Measurements from ENCODE around the gene TEC.

GRCh38 chr4:48290146-48290772 lies 20.6 kb upstream of the TEC start:
- TF ChIP-seq CTCF (IDR thresholded peaks at IDR 0.05) (peak; percentile 18 to 59 (median 54)), POLR2A (IDR thresholded peaks at IDR 0.05) (no peak)
